Loucy (cell line): ENCODE results near the gene NBL1.

Experiments used
- EZH2phosphoT487 ChIP-seq: fragments of 200-600 bp; IDR thresholded peaks from 2 replicates; pipeline ENCODE4 v1.6.1; 2018; ENCODE audit warnings: antibody characterized with exemption, mild to moderate bottlenecking, moderate library complexity, borderline replicate concordance
- TF ChIP-seq, protein P1 (sequence below): fragments of 200-600 bp; sonication (generic); conservative IDR thresholded peaks from 2 replicates; pipeline ENCODE4 v1.5.1; 2014; ENCODE audit warnings: mild to moderate bottlenecking, antibody characterized with exemption, low read length

DNA sequence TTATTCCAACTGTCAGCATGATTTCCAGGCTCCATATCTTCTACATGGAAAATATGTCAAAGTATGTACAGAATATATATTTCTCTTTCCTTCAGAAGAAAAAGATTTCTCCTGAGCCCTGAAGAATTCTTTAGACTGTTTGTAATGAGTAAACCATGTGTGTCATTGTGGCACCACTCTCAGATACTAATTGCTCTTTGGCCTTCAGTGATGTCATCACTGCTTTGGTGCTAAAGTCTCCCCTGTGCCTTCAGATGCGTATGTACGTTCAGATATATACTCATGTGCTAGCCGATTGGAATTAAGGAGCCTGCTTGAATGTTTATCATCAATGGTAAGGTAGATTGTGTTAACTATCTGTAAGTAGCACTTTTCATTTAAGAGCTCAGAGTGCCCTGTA, 20.6 kb upstream of the NBL1 start:
- TF ChIP-seq, protein P1, sequence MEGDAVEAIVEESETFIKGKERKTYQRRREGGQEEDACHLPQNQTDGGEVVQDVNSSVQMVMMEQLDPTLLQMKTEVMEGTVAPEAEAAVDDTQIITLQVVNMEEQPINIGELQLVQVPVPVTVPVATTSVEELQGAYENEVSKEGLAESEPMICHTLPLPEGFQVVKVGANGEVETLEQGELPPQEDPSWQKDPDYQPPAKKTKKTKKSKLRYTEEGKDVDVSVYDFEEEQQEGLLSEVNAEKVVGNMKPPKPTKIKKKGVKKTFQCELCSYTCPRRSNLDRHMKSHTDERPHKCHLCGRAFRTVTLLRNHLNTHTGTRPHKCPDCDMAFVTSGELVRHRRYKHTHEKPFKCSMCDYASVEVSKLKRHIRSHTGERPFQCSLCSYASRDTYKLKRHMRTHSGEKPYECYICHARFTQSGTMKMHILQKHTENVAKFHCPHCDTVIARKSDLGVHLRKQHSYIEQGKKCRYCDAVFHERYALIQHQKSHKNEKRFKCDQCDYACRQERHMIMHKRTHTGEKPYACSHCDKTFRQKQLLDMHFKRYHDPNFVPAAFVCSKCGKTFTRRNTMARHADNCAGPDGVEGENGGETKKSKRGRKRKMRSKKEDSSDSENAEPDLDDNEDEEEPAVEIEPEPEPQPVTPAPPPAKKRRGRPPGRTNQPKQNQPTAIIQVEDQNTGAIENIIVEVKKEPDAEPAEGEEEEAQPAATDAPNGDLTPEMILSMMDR = no peak
- TF ChIP-seq EZH2phosphoT487 = no peak
